Ishikawa (cell line): Measurements from ENCODE around the gene KCNQ1OT1.

ENCODE experiments used
- RAD21 ChIP-seq: IDR thresholded peaks from 2 replicates; pipeline ENCODE4 v1.6.1; 2012; ENCODE audit warnings: low read depth
- TF ChIP-seq, protein P1 (sequence below): IDR thresholded peaks from 2 replicates; pipeline ENCODE4 v1.6.1; 2012; ENCODE audit warnings: low read depth, mild to moderate bottlenecking

DNA sequence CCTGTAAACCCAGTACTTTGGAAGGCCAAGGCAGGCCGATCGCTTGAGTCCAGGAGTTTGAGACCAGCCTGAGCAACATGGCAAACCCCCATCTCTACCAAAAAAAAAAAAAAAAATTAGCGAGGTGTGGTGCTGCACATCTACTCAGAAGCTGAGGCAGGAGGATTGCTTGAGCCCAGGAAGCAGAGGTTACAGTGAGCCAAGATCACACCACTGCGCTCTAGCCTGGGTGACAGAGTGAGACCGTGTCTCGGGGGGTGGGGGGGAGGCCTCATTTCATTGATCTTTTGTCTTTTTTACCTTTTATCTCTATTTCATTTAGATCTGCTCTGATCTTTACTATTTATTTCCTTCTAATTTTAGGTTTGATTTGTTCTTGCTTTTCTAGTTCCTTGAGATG is 51.8 kb downstream of the KCNQ1OT1 start:
- TF ChIP-seq RAD21 = no peak
- TF ChIP-seq, protein P1, sequence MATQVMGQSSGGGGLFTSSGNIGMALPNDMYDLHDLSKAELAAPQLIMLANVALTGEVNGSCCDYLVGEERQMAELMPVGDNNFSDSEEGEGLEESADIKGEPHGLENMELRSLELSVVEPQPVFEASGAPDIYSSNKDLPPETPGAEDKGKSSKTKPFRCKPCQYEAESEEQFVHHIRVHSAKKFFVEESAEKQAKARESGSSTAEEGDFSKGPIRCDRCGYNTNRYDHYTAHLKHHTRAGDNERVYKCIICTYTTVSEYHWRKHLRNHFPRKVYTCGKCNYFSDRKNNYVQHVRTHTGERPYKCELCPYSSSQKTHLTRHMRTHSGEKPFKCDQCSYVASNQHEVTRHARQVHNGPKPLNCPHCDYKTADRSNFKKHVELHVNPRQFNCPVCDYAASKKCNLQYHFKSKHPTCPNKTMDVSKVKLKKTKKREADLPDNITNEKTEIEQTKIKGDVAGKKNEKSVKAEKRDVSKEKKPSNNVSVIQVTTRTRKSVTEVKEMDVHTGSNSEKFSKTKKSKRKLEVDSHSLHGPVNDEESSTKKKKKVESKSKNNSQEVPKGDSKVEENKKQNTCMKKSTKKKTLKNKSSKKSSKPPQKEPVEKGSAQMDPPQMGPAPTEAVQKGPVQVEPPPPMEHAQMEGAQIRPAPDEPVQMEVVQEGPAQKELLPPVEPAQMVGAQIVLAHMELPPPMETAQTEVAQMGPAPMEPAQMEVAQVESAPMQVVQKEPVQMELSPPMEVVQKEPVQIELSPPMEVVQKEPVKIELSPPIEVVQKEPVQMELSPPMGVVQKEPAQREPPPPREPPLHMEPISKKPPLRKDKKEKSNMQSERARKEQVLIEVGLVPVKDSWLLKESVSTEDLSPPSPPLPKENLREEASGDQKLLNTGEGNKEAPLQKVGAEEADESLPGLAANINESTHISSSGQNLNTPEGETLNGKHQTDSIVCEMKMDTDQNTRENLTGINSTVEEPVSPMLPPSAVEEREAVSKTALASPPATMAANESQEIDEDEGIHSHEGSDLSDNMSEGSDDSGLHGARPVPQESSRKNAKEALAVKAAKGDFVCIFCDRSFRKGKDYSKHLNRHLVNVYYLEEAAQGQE = no peak
